Measurements from ENCODE around the gene SLC4A5. TPM values are rescaled to one million over a fixed set of nuclear protein-coding genes. Genes with fewer than 3 reads are reported as not detected.

SLC4A5 gene
- polyA plus RNA-seq, 2 of the 4 experiments (the other 2 are of a cell fraction), result 0.50 to 1.1 TPM

- WGBS (ENCODE audit: missing lambda C conversion rate), result 94% methylated on average over 1 of the region's 1 CpG
- no peak for TF ChIP-seq ZC3H11A (IDR thresholded peaks at IDR 0.05)
- ChIA-PET CTCF (interaction anchor here (1.2 to 1.4 kb wide), 3 partner anchors 13 to 136 kb away, joined by 4 to 6 read pairs (median 4); no protein-coding TSS in a partner anchor), POLR2A (no interaction called here)
- FAIRE-seq, result no peak
- DNase-seq (ENCODE audit: low read depth in 1 of 2, low spot score in 1 of 2), result no peak
- H3K9me3 ChIP-seq, result no peaks in the 10 kb centered on the region
- H3K4me3 ChIP-seq, result no peak overlapping the region
- no peak overlapping the region for H3K4me2 ChIP-seq
- H3K27ac ChIP-seq, result no peak overlapping the region
- no peak for ATAC-seq
- H3K4me1 ChIP-seq, result peaks cover 27% of the 10 kb centered on the region
Measured at GRCh38 chr2:74387346-74387745, 44.1 kb upstream of the SLC4A5 start.

DNA sequence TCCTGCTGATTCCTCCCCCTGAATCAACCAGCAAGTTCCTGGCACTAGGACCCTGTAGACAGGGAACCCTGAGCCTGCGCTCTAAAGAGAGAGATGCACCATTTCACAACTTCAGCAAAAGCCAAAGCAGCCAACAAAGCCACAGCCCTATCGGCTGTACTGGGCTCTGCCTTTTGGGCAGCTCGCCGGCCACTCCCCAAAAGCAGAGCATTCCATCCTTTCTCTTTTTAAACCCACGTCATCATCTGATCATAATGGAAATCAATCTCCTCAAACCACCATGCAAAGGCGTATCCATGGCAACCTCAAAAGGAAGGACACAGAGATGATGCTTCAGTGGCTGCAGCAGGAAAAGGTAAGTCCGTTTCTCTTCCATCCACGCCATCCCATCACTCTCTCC is 42.2 kb upstream of the SLC4A5 start:
- 90% methylated on average over 8 of the region's 8 CpGs for WGBS (ENCODE audit: missing lambda C conversion rate)
- ATAC-seq, result no peak

DNA sequence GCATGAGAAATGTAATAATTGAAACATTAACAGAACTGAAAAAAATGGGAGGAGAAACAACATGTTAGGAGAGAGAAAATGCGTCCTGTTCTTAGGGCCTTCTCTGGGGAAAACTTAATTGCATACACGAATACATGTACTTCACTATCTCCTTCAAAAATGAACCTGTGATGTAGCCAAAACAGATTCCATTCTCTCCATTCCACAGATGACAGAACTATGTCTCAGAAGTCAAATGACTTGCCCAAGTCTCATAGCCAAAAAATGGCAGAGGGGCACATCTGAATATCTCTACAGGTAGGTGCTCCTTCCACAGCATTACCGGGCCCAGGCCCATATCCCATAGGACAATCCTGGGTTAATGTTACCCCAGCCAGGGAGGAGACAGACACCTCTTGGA is 40.8 kb upstream of the SLC4A5 start:
- Histone ChIP-seq H3K4me2 (no peak overlapping the region), H3K4me3 (no peak overlapping the region), H3K27ac (no peak overlapping the region), H3K9me3 (no peaks in the 10 kb centered on the region), H3K4me1 (peaks cover 21% of the 10 kb centered on the region; the same call in 2 of the 3 replicates)
- TF ChIP-seq BCL3 (IDR thresholded peaks at IDR 0.05), result no peak
- TF ChIP-seq RFX5 (IDR thresholded peaks at IDR 0.05), result no peak
- TF ChIP-seq ELK1 (IDR thresholded peaks at IDR 0.05; ENCODE audit: low read depth, low read length), result no peak
- TF ChIP-seq ZNF302 (CRISPR knock-in tag; IDR thresholded peaks at IDR 0.05), result no peak
- no peak for TF ChIP-seq FOXS1 (CRISPR knock-in tag; IDR thresholded peaks at IDR 0.05)
- TF ChIP-seq MAZ (IDR thresholded peaks at IDR 0.05; ENCODE audit: borderline replicate concordance, low read depth, low read length), result no peak
- TF ChIP-seq JUN (IDR thresholded peaks at IDR 0.05), result no peak
- no peak for TF ChIP-seq PHF8 (IDR thresholded peaks at IDR 0.05; ENCODE audit: borderline replicate concordance, low read depth)
- TF ChIP-seq BHLHE40 (IDR thresholded peaks at IDR 0.05; ENCODE audit: low read depth, low read length), result no peak
- no peak for TF ChIP-seq HOXB5 (CRISPR knock-in tag; IDR thresholded peaks at IDR 0.05)
- no peak for TF ChIP-seq ATOH8 (CRISPR knock-in tag; IDR thresholded peaks at IDR 0.05; ENCODE audit: low read depth)
- TF ChIP-seq ZFP36 (IDR thresholded peaks at IDR 0.05; ENCODE audit: borderline replicate concordance, partially characterized antibody), result no peak
- no peak for TF ChIP-seq USF2 (IDR thresholded peaks at IDR 0.05)
- no peak for TF ChIP-seq TP53 (CRISPR knock-in tag; IDR thresholded peaks at IDR 0.05)
- no peak for TF ChIP-seq MAFK (IDR thresholded peaks at IDR 0.05; ENCODE audit: partially characterized antibody)
- ATAC-seq, result no peak
- ChIA-PET CTCF (no interaction called here), POLR2A (no interaction called here)
- no peak for FAIRE-seq
- no peak for DNase-seq (ENCODE audit: low read depth in 1 of 2, low spot score in 1 of 2)
- 87% methylated on average over 3 of the region's 3 CpGs for WGBS (ENCODE audit: missing lambda C conversion rate)

More for the DNA sequence above, 42.2 kb upstream of the SLC4A5 start:
- ChIA-PET POLR2A (no interaction called here), CTCF (interaction anchor here (1.0 to 1.2 kb wide), 2 partner anchors 10 to 15 kb away, joined by 3 read pairs; no protein-coding TSS in a partner anchor)
- no peak overlapping the region for H3K27ac ChIP-seq
- H3K9me3 ChIP-seq, result no peaks in the 10 kb centered on the region
- FAIRE-seq (no peak), DNase-seq (ENCODE audit: low read depth in 1 of 2, low spot score in 1 of 2) (no peak)
- TF ChIP-seq, protein P1, sequence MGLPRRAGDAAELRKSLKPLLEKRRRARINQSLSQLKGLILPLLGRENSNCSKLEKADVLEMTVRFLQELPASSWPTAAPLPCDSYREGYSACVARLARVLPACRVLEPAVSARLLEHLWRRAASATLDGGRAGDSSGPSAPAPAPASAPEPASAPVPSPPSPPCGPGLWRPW (IDR thresholded peaks at IDR 0.05), result no peak
- TF ChIP-seq, protein P2, sequence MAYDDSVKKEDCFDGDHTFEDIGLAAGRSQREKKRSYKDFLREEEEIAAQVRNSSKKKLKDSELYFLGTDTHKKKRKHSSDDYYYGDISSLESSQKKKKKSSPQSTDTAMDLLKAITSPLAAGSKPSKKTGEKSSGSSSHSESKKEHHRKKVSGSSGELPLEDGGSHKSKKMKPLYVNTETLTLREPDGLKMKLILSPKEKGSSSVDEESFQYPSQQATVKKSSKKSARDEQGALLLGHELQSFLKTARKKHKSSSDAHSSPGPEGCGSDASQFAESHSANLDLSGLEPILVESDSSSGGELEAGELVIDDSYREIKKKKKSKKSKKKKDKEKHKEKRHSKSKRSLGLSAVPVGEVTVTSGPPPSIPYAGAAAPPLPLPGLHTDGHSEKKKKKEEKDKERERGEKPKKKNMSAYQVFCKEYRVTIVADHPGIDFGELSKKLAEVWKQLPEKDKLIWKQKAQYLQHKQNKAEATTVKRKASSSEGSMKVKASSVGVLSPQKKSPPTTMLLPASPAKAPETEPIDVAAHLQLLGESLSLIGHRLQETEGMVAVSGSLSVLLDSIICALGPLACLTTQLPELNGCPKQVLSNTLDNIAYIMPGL (CRISPR knock-in tag; IDR thresholded peaks at IDR 0.05; ENCODE audit: borderline replicate concordance), result no peak
- TF ChIP-seq RNF2 (IDR thresholded peaks at IDR 0.05; ENCODE audit: borderline replicate concordance, low read depth), result no peak
- no peak for TF ChIP-seq E2F6 (IDR thresholded peaks at IDR 0.05; ENCODE audit: borderline replicate concordance, low read depth)
- TF ChIP-seq GATA3 (IDR thresholded peaks at IDR 0.05; ENCODE audit: borderline replicate concordance), result no peak
- no peak for TF ChIP-seq HOXB5 (CRISPR knock-in tag; IDR thresholded peaks at IDR 0.05)
- TF ChIP-seq RARB (CRISPR knock-in tag; IDR thresholded peaks at IDR 0.05), result no peak
- no peak for TF ChIP-seq HOXA7 (CRISPR knock-in tag; IDR thresholded peaks at IDR 0.05)
- no peak for TF ChIP-seq FOSL2 (IDR thresholded peaks at IDR 0.05)
- no peak for TF ChIP-seq FOSL2 (CRISPR knock-in tag; IDR thresholded peaks at IDR 0.05)
- TF ChIP-seq POLR2A (IDR thresholded peaks at IDR 0.05; ENCODE audit: low read length), result no peak
- no peak overlapping the region for H3K4me3 ChIP-seq
- no peak overlapping the region for H3K4me2 ChIP-seq
- peaks cover 24% of the 10 kb centered on the region for H3K4me1 ChIP-seq

Measured in A549 (cell line).